Measurements from ENCODE around the gene DDX43.
"Not testable (repeated sequence)": the region's sequence is repeated elsewhere in the genome, so short reads cannot be mapped to it uniquely, and the experiment has no call there.

DDX43 gene

GRCh38 chr6:73413102-73413501 lies 18.5 kb downstream of the DDX43 start:
- Histone ChIP-seq H3K36me3 (ENCODE audit: insufficient read depth, low read length) (no peaks in the 10 kb centered on the region), H3K4me1 (ENCODE audit: insufficient read depth, low read length) (no peaks in the 10 kb centered on the region), H3K9me3 (ENCODE audit: control insufficient read depth, insufficient read depth, low read length) (no peaks in the 10 kb centered on the region), H3K9ac (ENCODE audit: low read depth, low read length) (no peak overlapping the region)

- H3K9me3 ChIP-seq (ENCODE audit: control insufficient read depth, insufficient read depth, low read length) = no peaks in the 10 kb centered on the region
- no peaks in the 10 kb centered on the region for H3K4me1 ChIP-seq (ENCODE audit: insufficient read depth, low read length)
- H3K9ac ChIP-seq (ENCODE audit: low read depth, low read length) = no peak overlapping the region
- no peaks in the 10 kb centered on the region for H3K36me3 ChIP-seq (ENCODE audit: insufficient read depth, low read length)
These were observed 23.6 kb downstream of the DDX43 start for GRCh38 chr6:73418081-73418741.

GRCh38 chr6:73421534-73421933 lies 26.9 kb downstream of the DDX43 start:
- H3K9me3 ChIP-seq (ENCODE audit: control insufficient read depth, insufficient read depth, low read length) = no peaks in the 10 kb centered on the region
- no peaks in the 10 kb centered on the region; the same call in 1 of the 2 replicates for H3K36me3 ChIP-seq (ENCODE audit: insufficient read depth, low read length)
- H3K4me1 ChIP-seq (ENCODE audit: insufficient read depth, low read length) = no peaks in the 10 kb centered on the region
- no peak overlapping the region for H3K9ac ChIP-seq (ENCODE audit: low read depth, low read length)

GRCh38 chr6:73435236-73435635 lies 40.6 kb downstream of the DDX43 start:
- no peaks in the 10 kb centered on the region for H3K9me3 ChIP-seq (ENCODE audit: control insufficient read depth, insufficient read depth, low read length)
- H3K36me3 ChIP-seq (ENCODE audit: insufficient read depth, low read length) = peaks cover 4% of the 10 kb centered on the region; the same call in 1 of the 2 replicates
- H3K9ac ChIP-seq (ENCODE audit: low read depth, low read length) = no peak overlapping the region
- no peaks in the 10 kb centered on the region for H3K4me1 ChIP-seq (ENCODE audit: insufficient read depth, low read length)

- peaks cover 7% of the 10 kb centered on the region; the same call in 1 of the 2 replicates for H3K36me3 ChIP-seq (ENCODE audit: insufficient read depth, low read length)
- H3K9me3 ChIP-seq (ENCODE audit: control insufficient read depth, insufficient read depth, low read length) = no peaks in the 10 kb centered on the region
- H3K9ac ChIP-seq (ENCODE audit: low read depth, low read length) = no peak overlapping the region
- no peaks in the 10 kb centered on the region for H3K4me1 ChIP-seq (ENCODE audit: insufficient read depth, low read length)
These were observed 48.9 kb downstream of the DDX43 start for GRCh38 chr6:73443555-73443954.

GRCh38 chr6:73451223-73452106 lies 56.8 kb downstream of the DDX43 start:
- H3K36me3 ChIP-seq (ENCODE audit: insufficient read depth, low read length) = no peaks in the 10 kb centered on the region
- H3K9ac ChIP-seq (ENCODE audit: low read depth, low read length) = peak overlapping the region; percentile 94

GRCh38 chr6:73452107-73452461 lies 57.5 kb downstream of the DDX43 start, which contains the start of gene CGAS:
Gene CGAS, minus strand, starts transcription at chr6:73452297. Its CDS starts 116 bp downstream, at chr6:73452181.
- peak within 1 kb of the TSS; percentile 94 for H3K9ac ChIP-seq (ENCODE audit: low read depth, low read length)
- no peaks in the 10 kb centered on the region for H3K4me1 ChIP-seq (ENCODE audit: insufficient read depth, low read length)
- H3K9me3 ChIP-seq (ENCODE audit: control insufficient read depth, insufficient read depth, low read length) = no peaks in the 10 kb centered on the region
- H3K36me3 ChIP-seq (ENCODE audit: insufficient read depth, low read length) = no peaks in the 10 kb centered on the region

More at GRCh38 chr6:73451223-73452106, 56.8 kb downstream of the DDX43 start:
- Histone ChIP-seq H3K9me3 (ENCODE audit: control insufficient read depth, insufficient read depth, low read length) (no peaks in the 10 kb centered on the region), H3K4me1 (ENCODE audit: insufficient read depth, low read length) (no peaks in the 10 kb centered on the region)

- no peaks in the 10 kb centered on the region for H3K9me3 ChIP-seq (ENCODE audit: control insufficient read depth, insufficient read depth, low read length)
- H3K4me1 ChIP-seq (ENCODE audit: insufficient read depth, low read length) = no peaks in the 10 kb centered on the region
- H3K9ac ChIP-seq (ENCODE audit: low read depth, low read length) = no peak overlapping the region
- H3K36me3 ChIP-seq (ENCODE audit: insufficient read depth, low read length) = no peaks in the 10 kb centered on the region
These were observed 61.4 kb downstream of the DDX43 start for GRCh38 chr6:73455865-73456629.

GRCh38 chr6:73459474-73459873 lies 64.8 kb downstream of the DDX43 start:
- H3K9ac ChIP-seq (ENCODE audit: low read depth, low read length); H3K9me3 ChIP-seq (ENCODE audit: control insufficient read depth, insufficient read depth, low read length); H3K36me3 ChIP-seq (ENCODE audit: insufficient read depth, low read length); H3K4me1 ChIP-seq (ENCODE audit: insufficient read depth, low read length): not testable (repeated sequence)

GRCh38 chr6:73460056-73460455 lies 65.4 kb downstream of the DDX43 start:
- H3K4me1 ChIP-seq (ENCODE audit: insufficient read depth, low read length) = no peaks in the 10 kb centered on the region
- no peaks in the 10 kb centered on the region for H3K9me3 ChIP-seq (ENCODE audit: control insufficient read depth, insufficient read depth, low read length)
- no peak overlapping the region for H3K9ac ChIP-seq (ENCODE audit: low read depth, low read length)
- H3K36me3 ChIP-seq (ENCODE audit: insufficient read depth, low read length) = no peaks in the 10 kb centered on the region; the same call in 1 of the 2 replicates

- Histone ChIP-seq H3K36me3 (ENCODE audit: insufficient read depth, low read length) (peaks cover 4% of the 10 kb centered on the region; the same call in 1 of the 2 replicates), H3K9me3 (ENCODE audit: control insufficient read depth, insufficient read depth, low read length) (no peaks in the 10 kb centered on the region), H3K4me1 (ENCODE audit: insufficient read depth, low read length) (no peaks in the 10 kb centered on the region), H3K9ac (ENCODE audit: low read depth, low read length) (peak within 1 kb of the TSS; percentile 89)
These were observed 67.1 kb downstream of the DDX43 start, which contains the start of gene MTO1 for GRCh38 chr6:73461537-73462350. Gene MTO1, plus strand, starts transcription at chr6:73461737. Its CDS starts 118 bp downstream, at chr6:73461855.
